HepG2 (cell line): ENCODE measurements around the gene OAS2. TPM values are rescaled to one million over a fixed set of nuclear protein-coding genes. Genes with fewer than 3 reads are reported as not detected.

ENCODE experiments used
- ATAC-seq: fragments of 200-7000 bp; cut with Tn5 transposase; 3 replicates; pipeline ENCODE4 v1.9.1; 2020; ENCODE audit warnings: mild to moderate bottlenecking, moderate library complexity
- BruUV-seq: library from RNA; stranded (reverse); fragments of 400-500 nt; replicated peaks from 2 replicates; lab custom pipeline; 2021; lab: Mats Ljungman, UMichigan
- CTCF ChIA-PET: fragments of 300-600 bp; formaldehyde crosslinking; extraction: SDS; loops from one replicate; lab custom pipeline; 2021; ENCODE audit warnings: low total read pairs, inconsistent platforms, low intra/inter-chr PET ratio; lab: Yijun Ruan, JAX
- POLR2A ChIA-PET: fragments of 350-600 bp; sonication (Branson Sonifier 250); formaldehyde crosslinking; loops from one replicate; lab custom pipeline; 2020; ENCODE audit warnings: antibody characterized with exemption, inconsistent platforms; lab: Yijun Ruan, JAX
- DNase-seq: peaks from one replicate; pipeline ENCODE4 v3.0.0-alpha.2; 2015; ENCODE audit warnings: low spot score
- FAIRE-seq: peaks from 3 replicates; lab custom pipeline; 2011; peaks lifted over from hg19 to GRCh38; lab: Jason Lieb, UNC
- H2AFZ ChIP-seq: one replicate; pipeline ENCODE4 v1.6.1; 2011; ENCODE audit warnings: low read length, inconsistent platforms
- H3K27ac ChIP-seq: fragments of 300-600 bp; 3 replicates; pipeline ENCODE4 v1.8.0; 2011; ENCODE audit warnings: mixed run types, mild to moderate bottlenecking, mixed read lengths, low read length, inconsistent platforms; ENCODE audit not compliant: insufficient read depth; ENCODE audit errors: extremely low read length
- H3K27me3 ChIP-seq, 2 experiments: fragments of 200-600 bp in 1 of 2; 2 replicates in 1 of 2; 3 replicates in 1 of 2; pipeline versions ENCODE4 v1.6.0 to v1.8.0; 2011; ENCODE audit warnings: low read length in 2 of 2, mild to moderate bottlenecking in 2 of 2, moderate library complexity in 2 of 2, inconsistent platforms in 1 of 2; ENCODE audit not compliant: insufficient read depth in 2 of 2, control insufficient read depth in 1 of 2
- H3K36me3 ChIP-seq, 2 experiments: fragments of 200-600 bp in 1 of 2; replicated peaks in 1 of 2; 2 replicates in 1 of 2; 3 replicates in 1 of 2; pipeline versions ENCODE4 v1.5.1 to v1.8.0; 2011; ENCODE audit warnings: low read length in 2 of 2, inconsistent platforms in 1 of 2; ENCODE audit not compliant: insufficient read depth in 2 of 2, control insufficient read depth in 1 of 2
- H3K4me1 ChIP-seq: 2 replicates; pipeline ENCODE4 v1.5.1; 2012; ENCODE audit warnings: low read length, inconsistent platforms; ENCODE audit not compliant: insufficient read depth
- H3K4me2 ChIP-seq: 2 replicates; pipeline ENCODE4 v1.6.0; 2011; ENCODE audit warnings: low read depth, low read length, inconsistent platforms
- H3K4me3 ChIP-seq, 3 experiments: fragments of 200-600 bp in 1 of 3; sonication (generic), shearing (Covaris generic) in 1 of 3; replicated peaks in 1 of 3; 2 replicates each; pipeline ENCODE4 v1.5.1; 2011 to 2016; ENCODE audit warnings: low read length in 3 of 3, inconsistent platforms in 2 of 3, low read depth in 2 of 3, mild to moderate bottlenecking in 2 of 3, control low read depth in 1 of 3, mixed read lengths in 1 of 3; ENCODE audit not compliant: insufficient read depth in 1 of 3
- H3K79me2 ChIP-seq: one replicate; pipeline ENCODE4 v1.6.1; 2011; ENCODE audit warnings: low read length, inconsistent platforms; ENCODE audit not compliant: insufficient read depth
- H3K9ac ChIP-seq: 2 replicates; pipeline ENCODE4 v1.6.0; 2011; ENCODE audit warnings: mild to moderate bottlenecking, low read depth, low read length, inconsistent platforms; ENCODE audit not compliant: insufficient read depth
- H3K9me3 ChIP-seq: 2 replicates; pipeline ENCODE4 v1.5.1; 2012; ENCODE audit warnings: mild to moderate bottlenecking, low read length
- H4K20me1 ChIP-seq: 2 replicates; pipeline ENCODE4 v1.6.0; 2011; ENCODE audit warnings: inconsistent platforms, mild to moderate bottlenecking, low read length, moderate library complexity; ENCODE audit not compliant: insufficient read depth
- CTCF ChIP-seq: sonication (generic); formaldehyde crosslinking; IDR thresholded peaks from 2 replicates; pipeline ENCODE4 v1.5.0; 2020; ENCODE audit warnings: mild to moderate bottlenecking, missing genetic modification reagents, moderate library complexity
- ELF3 ChIP-seq: IDR thresholded peaks from 2 replicates; pipeline ENCODE4 v1.6.1; 2016; ENCODE audit warnings: missing genetic modification reagents, missing compliant biosample characterization
- FOXA1 ChIP-seq, 2 experiments: fragments of 450-650 bp in 1 of 2; sonication (generic) in 1 of 2; formaldehyde crosslinking in 1 of 2; IDR thresholded peaks; 2 replicates each; pipeline versions ENCODE4 v1.4.0 to v1.6.1; 2016 to 2020; ENCODE audit warnings: missing genetic modification reagents in 1 of 2
- GATA4 ChIP-seq: sonication (generic); IDR thresholded peaks from 2 replicates; pipeline ENCODE4 v1.6.1; 2016; ENCODE audit warnings: antibody characterized with exemption, low read depth, borderline replicate concordance
- HNF1A ChIP-seq, 2 experiments: sonication (generic) in 1 of 2; formaldehyde crosslinking in 1 of 2; IDR thresholded peaks; 2 replicates each; pipeline versions ENCODE4 v1.4.0 to v1.6.1; 2016 to 2020; ENCODE audit warnings: borderline replicate concordance in 1 of 2, low read depth in 1 of 2, mild to moderate bottlenecking in 1 of 2, missing genetic modification reagents in 1 of 2
- XRCC5 ChIP-seq: fragments of 200-400 bp; formaldehyde crosslinking; optimal IDR thresholded peaks from 2 replicates; pipeline ENCODE3; 2017; ENCODE audit warnings: mild to moderate bottlenecking, low read length
- ZBTB1 ChIP-seq: sonication (generic); formaldehyde crosslinking; IDR thresholded peaks from 2 replicates; pipeline ENCODE4 v1.4.0; 2020; ENCODE audit warnings: missing genetic modification reagents, borderline replicate concordance
- ZMYM3 ChIP-seq: sonication (generic); formaldehyde crosslinking; IDR thresholded peaks from 2 replicates; pipeline ENCODE4 v1.5.1; 2020; ENCODE audit warnings: mild to moderate bottlenecking, missing genetic modification reagents
- ZNF101 ChIP-seq: sonication (generic); formaldehyde crosslinking; IDR thresholded peaks from 2 replicates; pipeline ENCODE4 v1.4.0; 2020; ENCODE audit warnings: mild to moderate bottlenecking, low read depth, missing genetic modification reagents, borderline replicate concordance
- ZNF12 ChIP-seq: sonication (generic); formaldehyde crosslinking; IDR thresholded peaks from 2 replicates; pipeline ENCODE4 v1.5.0; 2020; ENCODE audit warnings: missing genetic modification reagents
- ZNF337 ChIP-seq: sonication (generic); formaldehyde crosslinking; IDR thresholded peaks from 2 replicates; pipeline ENCODE4 v1.5.1; 2020; ENCODE audit warnings: missing genetic modification reagents, low read depth, mild to moderate bottlenecking, borderline replicate concordance
- ZNF704 ChIP-seq: sonication (generic); formaldehyde crosslinking; IDR thresholded peaks from 2 replicates; pipeline ENCODE4 v1.8.1; 2023; ENCODE audit warnings: mild to moderate bottlenecking, inconsistent platforms, moderate library complexity, missing genetic modification reagents, borderline replicate concordance
- ZNF768 ChIP-seq: sonication (generic); formaldehyde crosslinking; IDR thresholded peaks from 2 replicates; pipeline ENCODE4 v1.4.0; 2020; ENCODE audit warnings: missing genetic modification reagents
- ZSCAN20 ChIP-seq: sonication (generic); formaldehyde crosslinking; IDR thresholded peaks from 2 replicates; pipeline ENCODE4 v1.4.0; 2020; ENCODE audit warnings: missing genetic modification reagents, mild to moderate bottlenecking, borderline replicate concordance
- ZSCAN21 ChIP-seq: sonication (generic); formaldehyde crosslinking; IDR thresholded peaks from 2 replicates; pipeline ENCODE4 v1.8.0; 2022; ENCODE audit warnings: mild to moderate bottlenecking, missing genetic modification reagents, moderate library complexity, borderline replicate concordance
- ZSCAN31 ChIP-seq: sonication (generic); formaldehyde crosslinking; IDR thresholded peaks from 2 replicates; pipeline ENCODE4 v1.5.0; 2020; ENCODE audit warnings: low read depth, mild to moderate bottlenecking, missing genetic modification reagents
- WGBS: methylation state at CpG from one replicate; pipeline ENCODE4 v1.1.6; 2017; ENCODE audit warnings: low lambda C conversion rate; 5-methylcytosine and 5-hydroxymethylcytosine counted together
- in situ Hi-C: cut with HindIII; loops from 2 replicates; pipeline ENCODE4 v1.10.0; 2017; ENCODE audit warnings: low pct_unique_long_range_greater_than_20kb; ENCODE audit not compliant: extremely low pct_ligation_motif_present
- intact Hi-C: fragments of 100-400 bp; cut with micrococcal nuclease; formaldehyde crosslinking; loops from one replicate; pipeline ENCODE4 v1.10.0; 2022; ENCODE audit not compliant: unreplicated experiment
- polyA plus RNA-seq, 8 experiments: library from polyadenylated mRNA; depleted of rRNA in 3 of 8; stranded (reverse) in 7 of 8; unstranded in 1 of 8; fragments of >200 nt; fragmentation: Illumina TruSeq in 4 of 8; extraction: Trizol in 4 of 8; gene quantifications; 2 replicates each; pipeline versions ENCODE4 v1.2.1 to v1.2.3, GENCODE V29; 2011 to 2016; ENCODE audit warnings: low read depth in 4 of 8, missing spikeins in 1 of 8, mixed read lengths in 1 of 8; ENCODE audit not compliant: insufficient read depth in 1 of 8
- total RNA-seq, 5 experiments: library from RNA; depleted of rRNA; stranded (reverse); fragments of >200 nt; fragmentation: Illumina TruSeq; extraction: Trizol; gene quantifications; 2 replicates each; pipeline ENCODE4 v1.2.3, GENCODE V29; 2016; ENCODE audit warnings: low read depth in 1 of 5

Gene OAS2
- total and polyA plus RNA-seq, 2 of the 13 experiments (the other 11 are each of a cell fraction or from before 2014, with no cell fraction given): 0.05 to 0.24 TPM

- TF ChIP-seq ZNF337 (CRISPR knock-in tag): no peak
- TF ChIP-seq ZSCAN21 (CRISPR knock-in tag): no peak
- TF ChIP-seq ZNF704: no peak
- TF ChIP-seq HNF1A (IDR thresholded peaks at IDR 0.05; ENCODE audit: low read depth): no peak
- no peak for TF ChIP-seq HNF1A (CRISPR knock-in tag; IDR thresholded peaks at IDR 0.05; ENCODE audit: borderline replicate concordance)
- no peak for TF ChIP-seq ELF3 (CRISPR knock-in tag)
- TF ChIP-seq ZSCAN31: no peak
Measured at GRCh38 chr12:112977139-112977538, 1.2 kb upstream of the OAS2 start (continued).

- no TSS peak for BruUV-seq
- DNase-seq (no peak), ATAC-seq (peak; percentile 81)
- H3K9me3 ChIP-seq: no peaks in the 10 kb centered on the region
- no peaks in the 10 kb centered on the region for H4K20me1 ChIP-seq
- H3K27ac ChIP-seq: no peak overlapping the region
- no peaks in the 10 kb centered on the region for H3K36me3 ChIP-seq
- H3K4me1 ChIP-seq: peaks cover 16% of the 10 kb centered on the region
- H3K79me2 ChIP-seq: no peaks in the 10 kb centered on the region
- peak overlapping the region; percentile 88 for H3K4me2 ChIP-seq
- POLR2A ChIA-PET: no interaction called here
- H3K27me3 ChIP-seq: peaks cover 0 to 2% of the 10 kb centered on the region in 2 experiments; a peak in 1 of 5 replicates
- H3K9ac ChIP-seq: no peak overlapping the region
- H3K4me3 ChIP-seq: peak overlapping the region in 2 of 3 experiments; percentile 61 to 70; a peak in 3 of 6 replicates
- intact Hi-C loops: loop anchor here (5.0 kb wide), 1 partner anchor 75 kb away; no protein-coding TSS in a partner anchor
- WGBS: 25% methylated on average over 5 of the region's 8 CpGs
- CTCF ChIA-PET: no interaction called here
- peak overlapping the region; percentile 82 for H2AFZ ChIP-seq
- TF ChIP-seq ZSCAN20 (CRISPR knock-in tag) (no peak), ZBTB1 (CRISPR knock-in tag) (no peak), GATA4 (no peak), CTCF (CRISPR knock-in tag) (peak; percentile 39), ZNF768 (peak; percentile 99), XRCC5 (peak; percentile 29), ZNF12 (CRISPR knock-in tag) (0 out of 2 replicates have a peak, but pooled peaks have one; percentile 39), FOXA1 (IDR thresholded peaks at IDR 0.05) (no peak), FOXA1 (CRISPR knock-in tag; IDR thresholded peaks at IDR 0.05) (peak; percentile 79), ZMYM3 (CRISPR knock-in tag) (peak; percentile 89), ZNF101 (CRISPR knock-in tag) (no peak)
- TF ChIP-seq, all 625 proteins: peak for 6
- in situ Hi-C loops: no loop called here
- no peak for FAIRE-seq
Measured at GRCh38 chr12:112977641-112978040, 678 bp upstream of the OAS2 start.
